ENCODE results near the gene INPP5F. TPM values are rescaled to one million over a fixed set of nuclear protein-coding genes. Genes with fewer than 3 reads are reported as not detected.
A peak's percentile ranks its signal among the peaks of the same experiment; 100 is the strongest.
"Not testable (repeated sequence)": the region's sequence is repeated elsewhere in the genome, so short reads cannot be mapped to it uniquely, and the experiment has no call there.

The INPP5F gene
- polyA plus RNA-seq, 4 donors, result 49.2 to 59.1 (median 58.1) TPM

- DNase-seq (ENCODE audit: low read depth in 4 of 4, low spot score in 3 of 4), result no peak
Measured at GRCh38 chr10:119858063-119858462, 132.2 kb downstream of the INPP5F start.

GRCh38 chr10:119859420-119860258, 133.8 kb downstream of the INPP5F start:
- peak in 2 of 4 donors; percentile 17 to 28 for DNase-seq (ENCODE audit: low read depth in 4 of 4, low spot score in 3 of 4)

GRCh38 chr10:119860866-119861607, 135.2 kb downstream of the INPP5F start:
- DNase-seq (ENCODE audit: low read depth in 4 of 4, low spot score in 3 of 4), result no peak

GRCh38 chr10:119862524-119862923, 136.7 kb downstream of the INPP5F start:
- no peak for DNase-seq (ENCODE audit: low read depth in 4 of 4, low spot score in 3 of 4)

GRCh38 chr10:119863951-119864565, 138.2 kb downstream of the INPP5F start:
- DNase-seq (ENCODE audit: low read depth in 4 of 4, low spot score in 3 of 4), result no peak

GRCh38 chr10:119865699-119866240, 139.9 kb downstream of the INPP5F start:
- no peak for DNase-seq (ENCODE audit: low read depth in 4 of 4, low spot score in 3 of 4)

GRCh38 chr10:119867317-119867716, 141.5 kb downstream of the INPP5F start:
- DNase-seq (ENCODE audit: low read depth in 4 of 4, low spot score in 3 of 4), result no peak

- DNase-seq (ENCODE audit: low read depth in 4 of 4, low spot score in 3 of 4), result not testable (repeated sequence)
Measured at GRCh38 chr10:119869398-119869797, 143.5 kb downstream of the INPP5F start.

GRCh38 chr10:119871881-119872609, 146.2 kb downstream of the INPP5F start:
- peak in 1 of 4 donors; percentile 25 for DNase-seq (ENCODE audit: low read depth in 4 of 4, low spot score in 3 of 4)

- no peak for DNase-seq (ENCODE audit: low read depth in 4 of 4, low spot score in 3 of 4)
Measured at GRCh38 chr10:119872610-119872859, 146.7 kb downstream of the INPP5F start, which contains the start of gene MCMBP. Gene MCMBP (minus strand): TSS chr10:119872843. CDS start chr10:119872584, 259 bp downstream.

- peak; percentile 81 to 85 (median 84) for DNase-seq (ENCODE audit: low read depth in 4 of 4, low spot score in 3 of 4)
Measured at GRCh38 chr10:119872860-119873681, 147.2 kb downstream of the INPP5F start.

GRCh38 chr10:119878524-119878923, 152.7 kb downstream of the INPP5F start:
- no peak for DNase-seq (ENCODE audit: low read depth in 4 of 4, low spot score in 3 of 4)

Other genes starting within 250 kb of the INPP5F start
- gene RGS10, start 183.3 kb upstream of the INPP5F start, polyA plus RNA-seq (ENCODE audit: insufficient read length in 4 of 4), result 10 to 100 TPM; 33.3 to 40.7 (median 36.7) TPM
- 100 to 1,000 TPM; 143 to 194 (median 173) TPM for gene TIAL1, start 129.1 kb upstream of the INPP5F start, polyA plus RNA-seq (ENCODE audit: insufficient read length in 4 of 4)
- gene BAG3, start 74.7 kb upstream of the INPP5F start, polyA plus RNA-seq (ENCODE audit: insufficient read length in 4 of 4), result 10 to 100 TPM; 29.4 to 36.0 (median 30.9) TPM
- 10 to 100 TPM; 59.6 to 69.3 (median 66.7) TPM for gene MCMBP, start 146.8 kb downstream of the INPP5F start, polyA plus RNA-seq (ENCODE audit: insufficient read length in 4 of 4)
- 10 to 100 TPM; 65.4 to 75.8 (median 71.8) TPM for gene SEC23IP, start 166.7 kb downstream of the INPP5F start, polyA plus RNA-seq (ENCODE audit: insufficient read length in 4 of 4)